ENCODE results near the gene DPH7. TPM values are rescaled to one million over a fixed set of nuclear protein-coding genes. Genes with fewer than 3 reads are reported as not detected.

Gene DPH7
- total RNA-seq, 1 experiment from 2014 or later: 54.4 TPM

GRCh38 chr9:137530331-137530730, 48.4 kb downstream of the DPH7 start:
- no peak overlapping the region for H3K4me3 ChIP-seq (replicated peaks in 1 of 2; ENCODE audit: low read depth in 1 of 2, low read length in 2 of 2)
- no peaks in the 10 kb centered on the region for H4K20me1 ChIP-seq (ENCODE audit: insufficient read depth)
- H3K9ac ChIP-seq (ENCODE audit: low read length): no peak overlapping the region
- intact Hi-C loops (cut with micrococcal nuclease): no loop called here
- no TSS peak for BruUV-seq (replicated peaks)
- no peaks in the 10 kb centered on the region for H3K36me3 ChIP-seq (ENCODE audit: control insufficient read depth in 1 of 2, insufficient read depth in 2 of 2, low read length in 2 of 2)
- DNase-seq (ENCODE audit: low read depth, low spot score) (no peak), ATAC-seq (no peak)
- POLR2A ChIA-PET: no interaction called here
- H3K27ac ChIP-seq (ENCODE audit: low read depth, low read length): no peak overlapping the region
- no peaks in the 10 kb centered on the region for H3K27me3 ChIP-seq (ENCODE audit: insufficient read depth, low read length)
- H3K9me2 ChIP-seq (ENCODE audit: insufficient read depth): no peaks in the 10 kb centered on the region
- H3K79me2 ChIP-seq (ENCODE audit: insufficient read depth, low read length): no peaks in the 10 kb centered on the region
- H3K4me2 ChIP-seq (ENCODE audit: low read length): no peak overlapping the region
- H3K4me1 ChIP-seq (ENCODE audit: control insufficient read depth in 1 of 2, insufficient read depth in 2 of 2, low read length in 2 of 2): peaks cover 6 to 13% of the 10 kb centered on the region in 2 experiments; a peak in 3 of 4 replicates
- RAD21 ChIA-PET (ENCODE audit: low non-redundant PET in 1 of 2, low total read pairs in 2 of 2, uncharacterized antibody in 2 of 2, unreplicated experiment in 2 of 2): no interaction called here
- CTCF ChIA-PET: no interaction called here
- H3K9me3 ChIP-seq (ENCODE audit: control insufficient read depth in 1 of 2, insufficient read depth in 1 of 2, low read depth in 1 of 2, low read length in 2 of 2): no peaks in the 10 kb centered on the region
- H2AFZ ChIP-seq (ENCODE audit: low read depth, low read length, poor library complexity, severe bottlenecking): no peak overlapping the region
- TF ChIP-seq ZFX (IDR thresholded peaks at IDR 0.05) (no peak), YY1 (IDR thresholded peaks at IDR 0.05; ENCODE audit: extremely low read depth, insufficient replicate concordance, low read depth, low read length) (no peak), ZNF274 (IDR thresholded peaks at IDR 0.05; ENCODE audit: low read depth, low read length) (no peak), CBX3 (IDR thresholded peaks at IDR 0.05; ENCODE audit: low read depth) (no peak), JUND (IDR thresholded peaks at IDR 0.05) (no peak), TCF7L2 (IDR thresholded peaks at IDR 0.05; ENCODE audit: borderline replicate concordance, extremely low read depth, insufficient read depth, insufficient read length) (no peak), REST (IDR thresholded peaks at IDR 0.05; ENCODE audit: low read depth) (no peak), EGR1 (IDR thresholded peaks at IDR 0.05; ENCODE audit: low read depth) (no peak), POLR2AphosphoS5 (IDR thresholded peaks at IDR 0.05; ENCODE audit: low read depth, low read length) (no peak), EZH2 (IDR thresholded peaks at IDR 0.05) (no peak), EZH2phosphoT487 (IDR thresholded peaks at IDR 0.05; ENCODE audit: borderline replicate concordance) (no peak), FOSL1 (IDR thresholded peaks at IDR 0.05; ENCODE audit: low read depth) (no peak), CEBPB (IDR thresholded peaks at IDR 0.05; ENCODE audit: low read depth) (no peak), POLR2A (IDR thresholded peaks at IDR 0.05; ENCODE audit: borderline replicate concordance, extremely low read depth, insufficient read depth, insufficient read length) (no peak), SRF (IDR thresholded peaks at IDR 0.05; ENCODE audit: low read depth) (no peak), SIN3A (IDR thresholded peaks at IDR 0.05; ENCODE audit: low read depth) (no peak)

Measured in HCT116 (cell line).